SKM-1 treated with dmso at 0.1 percent for 144 hours (cell line): ENCODE data around the gene KHDC4.
"Not testable (repeated sequence)": the region's sequence is repeated elsewhere in the genome, so short reads cannot be mapped to it uniquely, and the experiment has no call there.

Source experiments
- DNase-seq: peaks from one replicate; lab custom pipeline; 2025; ENCODE audit not compliant: unreplicated experiment; lab: John Stamatoyannopoulos, UW

The KHDC4 gene

GRCh38 chr1:155942578-155943141 lies 8.4 kb upstream of the KHDC4 start:
- DNase-seq = no peak

DNA sequence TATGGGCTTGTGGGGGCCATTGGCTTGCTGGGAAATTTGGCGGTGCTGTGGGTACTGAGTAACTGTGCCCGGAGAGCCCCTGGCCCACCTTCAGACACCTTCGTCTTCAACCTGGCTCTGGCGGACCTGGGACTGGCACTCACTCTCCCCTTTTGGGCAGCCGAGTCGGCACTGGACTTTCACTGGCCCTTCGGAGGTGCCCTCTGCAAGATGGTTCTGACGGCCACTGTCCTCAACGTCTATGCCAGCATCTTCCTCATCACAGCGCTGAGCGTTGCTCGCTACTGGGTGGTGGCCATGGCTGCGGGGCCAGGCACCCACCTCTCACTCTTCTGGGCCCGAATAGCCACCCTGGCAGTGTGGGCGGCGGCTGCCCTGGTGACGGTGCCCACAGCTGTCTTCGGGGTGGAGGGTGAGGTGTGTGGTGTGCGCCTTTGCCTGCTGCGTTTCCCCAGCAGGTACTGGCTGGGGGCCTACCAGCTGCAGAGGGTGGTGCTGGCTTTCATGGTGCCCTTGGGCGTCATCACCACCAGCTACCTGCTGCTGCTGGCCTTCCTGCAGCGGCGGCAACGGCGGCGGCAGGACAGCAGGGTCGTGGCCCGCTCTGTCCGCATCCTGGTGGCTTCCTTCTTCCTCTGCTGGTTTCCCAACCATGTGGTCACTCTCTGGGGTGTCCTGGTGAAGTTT lies 7.8 kb upstream of the KHDC4 start:
- no peak for DNase-seq

GRCh38 chr1:155940993-155941844 lies 7.0 kb upstream of the KHDC4 start, which contains the start of gene RXFP4:
RXFP4 (plus strand) TSS chr1:155941638; CDS start chr1:155941710, 72 bp downstream.
- DNase-seq = peak; percentile 55

DNA sequence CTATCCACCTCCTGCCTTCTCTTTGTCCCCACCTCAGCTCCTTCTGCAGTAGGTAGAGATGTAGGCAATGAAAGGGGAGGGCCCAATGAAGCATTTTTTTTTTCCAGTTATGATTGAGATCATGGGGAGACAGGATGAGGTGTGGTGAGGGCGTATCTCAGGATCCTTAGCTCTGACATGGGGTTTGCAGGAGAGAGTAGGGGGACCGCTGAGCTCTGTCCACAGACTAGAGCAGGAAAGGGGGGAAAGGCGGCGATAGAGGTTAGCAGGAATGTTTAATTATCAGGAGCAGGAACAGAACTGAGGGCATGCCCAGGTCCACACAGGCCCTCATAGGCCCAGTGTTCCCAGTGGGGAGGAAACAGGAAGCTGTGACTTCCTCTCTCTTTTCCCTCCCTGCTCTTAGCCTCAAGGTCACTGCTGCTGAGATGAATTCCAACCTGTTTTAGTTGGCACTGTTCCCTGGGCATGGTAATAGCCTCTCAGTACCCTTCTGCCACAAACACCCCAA lies 6.3 kb upstream of the KHDC4 start:
- DNase-seq = peak; percentile 57

DNA sequence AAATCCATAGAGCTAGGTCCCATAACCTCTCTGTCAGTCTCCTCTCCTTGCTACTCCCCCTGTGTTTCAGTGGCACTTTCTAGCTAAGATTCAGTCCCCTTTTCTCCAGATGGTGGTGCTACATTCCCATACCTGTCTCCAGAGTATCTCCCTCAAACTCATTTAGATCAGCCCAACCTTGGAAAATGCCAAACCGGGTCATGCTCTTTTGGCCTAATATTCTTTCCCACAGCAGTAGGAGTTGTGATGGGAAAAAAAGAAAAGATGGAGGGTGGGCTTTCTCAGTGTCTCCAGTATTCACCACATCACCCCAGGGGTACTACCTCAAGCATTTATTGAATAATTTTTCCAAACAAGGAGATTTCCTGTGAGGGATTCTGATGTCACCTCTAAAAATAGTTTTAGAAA lies 4.0 kb upstream of the KHDC4 start:
- DNase-seq = peak; percentile 80

DNA sequence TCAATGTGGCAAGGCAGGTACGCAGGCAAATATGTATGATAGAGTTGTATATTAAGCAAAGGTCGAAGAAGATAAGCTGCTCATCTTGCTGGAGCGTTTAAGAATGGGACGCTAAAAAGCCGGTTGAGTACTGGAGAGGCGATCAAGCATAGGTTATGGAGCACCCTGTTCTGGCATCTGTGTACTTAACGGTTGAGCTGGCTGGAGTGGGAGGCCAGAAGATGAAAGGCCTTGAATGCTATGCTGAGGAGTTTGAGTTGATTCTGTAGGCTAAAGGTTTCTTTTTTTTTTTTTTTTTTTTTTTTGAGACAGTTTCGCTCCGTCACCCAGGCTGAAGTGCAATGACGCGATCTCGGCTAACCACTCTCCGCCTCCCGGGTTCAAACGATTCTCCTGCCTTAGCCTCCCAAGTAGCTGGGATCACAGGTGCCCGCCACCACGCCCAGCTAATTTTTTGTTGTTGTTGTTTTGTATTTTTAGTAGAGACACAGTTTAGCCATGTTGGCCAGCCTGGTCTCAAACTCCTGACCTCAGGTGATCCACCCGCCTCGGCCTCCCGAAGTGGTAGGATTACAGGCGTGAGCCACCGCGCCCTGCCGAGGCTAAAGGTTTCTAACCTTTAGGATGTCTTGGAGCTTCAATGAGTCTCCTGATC lies 850 bp upstream of the KHDC4 start:
- no peak for DNase-seq

DNA sequence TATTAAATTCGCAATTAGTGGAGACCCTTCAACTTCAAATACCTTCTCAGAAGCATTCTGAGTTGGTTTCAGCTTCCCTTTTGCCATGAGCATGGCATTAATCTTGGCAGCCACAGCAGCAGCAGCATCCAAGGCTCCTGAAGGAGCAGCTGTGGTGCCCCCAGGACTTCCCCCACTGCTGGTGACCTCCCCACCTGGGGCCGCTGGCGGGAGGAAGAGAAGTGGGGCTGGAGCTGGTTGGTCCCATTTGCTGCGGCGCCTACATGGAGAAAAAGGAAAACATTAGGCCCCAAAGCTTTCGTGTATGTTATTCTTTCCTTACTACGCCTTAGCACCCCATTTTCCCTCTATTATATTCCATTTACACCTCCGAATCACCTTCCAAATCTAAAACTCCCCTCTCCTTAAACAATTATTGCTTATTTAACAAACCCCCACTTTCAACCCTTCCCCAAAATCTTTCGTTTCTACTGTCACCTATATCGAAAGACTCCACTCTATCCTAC lies 569 bp downstream of the KHDC4 start:
- no peak for DNase-seq

DNA sequence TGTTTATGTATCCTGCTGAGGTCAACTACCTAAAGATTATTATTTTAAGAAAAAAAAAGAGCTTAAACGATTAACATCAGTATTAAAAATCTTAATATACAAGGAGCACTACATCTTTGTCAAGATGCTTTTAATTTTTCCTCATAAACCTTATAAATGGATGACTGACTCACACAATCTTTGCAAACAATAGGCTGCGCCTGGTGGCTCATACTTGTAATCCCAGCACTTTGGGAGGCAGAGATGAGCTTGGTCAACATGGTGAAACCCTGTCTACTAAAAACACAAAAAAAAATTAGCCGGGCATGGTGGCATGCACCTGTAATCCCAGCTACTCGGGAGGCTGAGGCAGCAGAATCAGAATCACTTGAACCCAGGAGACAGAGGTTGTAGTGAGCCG lies 1.7 kb downstream of the KHDC4 start:
- no peak for DNase-seq

GRCh38 chr1:155932081-155932480 lies 2.1 kb downstream of the KHDC4 start:
- no peak for DNase-seq

DNA sequence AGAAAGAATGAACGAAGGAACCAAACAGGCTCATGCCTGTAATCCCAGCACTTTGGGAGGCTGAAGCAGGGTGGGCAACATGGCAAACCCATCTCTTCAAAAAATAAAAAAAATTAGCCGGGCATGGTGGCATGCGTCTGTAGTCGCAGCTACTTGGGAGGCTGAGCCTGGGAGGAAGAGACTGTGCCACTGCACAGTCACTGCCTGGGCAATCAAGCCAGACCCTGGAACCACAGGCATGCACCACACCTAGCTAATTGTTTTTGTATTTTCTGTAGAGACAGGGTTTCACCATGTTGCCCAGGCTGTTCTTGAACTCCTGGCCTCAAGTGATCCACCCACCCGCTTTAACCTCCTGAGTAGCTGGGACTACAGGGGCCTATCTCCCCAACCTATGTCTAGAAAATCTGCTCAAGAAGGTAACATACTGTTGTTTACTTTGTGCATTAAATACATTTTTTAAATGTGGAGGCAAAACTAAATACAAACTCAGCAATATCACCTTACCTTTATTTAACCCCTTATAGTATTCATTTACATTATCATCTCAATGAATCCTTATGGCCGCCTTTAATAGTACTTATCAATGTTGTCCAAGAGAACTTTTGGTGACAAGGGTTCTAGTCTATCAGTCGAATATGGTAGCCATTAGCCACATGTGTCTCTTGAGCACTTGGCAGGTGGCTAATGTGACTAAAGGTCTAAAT lies 2.7 kb downstream of the KHDC4 start:
- no peak for DNase-seq

DNA sequence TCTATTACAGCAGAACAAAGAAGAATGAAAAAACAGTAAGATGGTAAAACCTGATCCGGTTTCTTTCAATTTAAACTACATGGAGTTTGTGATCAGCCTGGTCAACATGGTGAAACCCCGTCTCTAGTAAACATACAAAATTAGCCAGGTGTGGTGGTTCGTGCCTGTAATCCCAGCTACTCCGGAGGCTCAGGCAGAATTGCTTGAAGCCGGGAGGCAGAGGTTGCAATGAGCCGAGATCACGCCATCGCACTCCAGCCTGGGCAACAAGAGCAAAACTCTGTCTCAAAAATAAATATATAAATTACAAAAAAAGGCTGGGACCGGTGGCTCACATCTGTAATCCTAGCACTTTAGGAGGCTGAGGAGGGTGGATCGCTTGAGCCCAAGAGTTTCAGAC lies 3.5 kb downstream of the KHDC4 start:
- not testable (repeated sequence) for DNase-seq

- no peak for DNase-seq
Measured at GRCh38 chr1:155929057-155929456, 5.2 kb downstream of the KHDC4 start.

- DNase-seq = no peak
Measured at GRCh38 chr1:155925506-155925905, 8.7 kb downstream of the KHDC4 start.

DNA sequence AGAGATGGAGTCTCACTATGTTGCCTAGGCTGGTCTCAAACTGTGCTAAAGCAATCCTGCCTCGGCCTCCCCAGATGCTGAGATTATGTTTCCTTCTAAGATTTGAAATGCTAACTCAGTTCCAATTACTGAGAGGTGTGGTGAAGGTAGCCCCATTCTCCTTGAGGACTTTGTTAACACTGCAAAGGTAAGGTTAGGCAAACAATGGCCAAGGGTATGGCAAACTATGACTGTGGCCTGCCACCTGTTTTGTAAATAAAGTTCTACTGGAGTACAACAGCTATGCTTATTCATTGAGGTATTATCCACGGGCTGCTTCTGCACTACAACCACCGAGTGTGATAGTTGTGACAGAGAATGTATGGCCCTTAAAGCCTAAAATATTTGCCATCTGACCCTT lies 13.5 kb downstream of the KHDC4 start:
- DNase-seq = no peak

DNA sequence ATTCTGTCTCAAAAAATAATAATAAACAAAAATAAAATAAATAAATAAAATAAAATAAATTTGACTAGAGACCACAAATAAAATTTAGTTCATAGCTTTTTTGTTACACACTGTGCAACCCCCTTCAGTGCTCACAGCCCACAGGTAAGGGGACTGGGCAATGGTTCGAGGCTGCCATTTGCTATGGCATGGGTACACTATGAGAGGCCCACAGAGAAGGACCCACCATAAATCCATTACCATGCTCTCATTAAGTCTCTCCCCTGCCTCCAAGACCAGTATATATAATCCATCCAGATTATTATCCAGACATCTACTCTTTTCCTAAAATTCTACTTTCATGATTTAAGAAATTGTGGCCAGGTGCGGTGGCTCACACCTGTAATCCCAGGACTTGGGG lies 14.4 kb downstream of the KHDC4 start:
- no peak for DNase-seq

DNA sequence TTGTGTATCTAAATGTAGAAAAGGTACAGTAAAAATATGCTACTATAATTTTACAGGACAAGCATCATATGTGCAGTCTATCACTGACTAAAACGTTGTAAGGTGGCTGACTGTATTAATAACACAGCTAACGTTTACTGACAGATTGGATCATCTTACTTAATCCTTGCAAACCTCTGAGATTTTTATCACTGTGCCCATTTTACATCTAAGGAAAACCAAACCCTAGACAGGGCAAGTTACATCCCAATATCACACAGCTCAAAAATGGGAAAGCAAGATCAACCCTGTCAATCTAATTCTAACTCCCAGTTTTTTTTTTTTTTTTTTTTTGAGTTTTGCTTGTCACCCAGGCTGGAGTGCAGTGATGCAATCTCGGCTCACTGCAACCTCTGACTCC lies 15.6 kb downstream of the KHDC4 start:
- no peak for DNase-seq

- no peak for DNase-seq
Measured at GRCh38 chr1:155913969-155914757, 20.1 kb downstream of the KHDC4 start.

DNA sequence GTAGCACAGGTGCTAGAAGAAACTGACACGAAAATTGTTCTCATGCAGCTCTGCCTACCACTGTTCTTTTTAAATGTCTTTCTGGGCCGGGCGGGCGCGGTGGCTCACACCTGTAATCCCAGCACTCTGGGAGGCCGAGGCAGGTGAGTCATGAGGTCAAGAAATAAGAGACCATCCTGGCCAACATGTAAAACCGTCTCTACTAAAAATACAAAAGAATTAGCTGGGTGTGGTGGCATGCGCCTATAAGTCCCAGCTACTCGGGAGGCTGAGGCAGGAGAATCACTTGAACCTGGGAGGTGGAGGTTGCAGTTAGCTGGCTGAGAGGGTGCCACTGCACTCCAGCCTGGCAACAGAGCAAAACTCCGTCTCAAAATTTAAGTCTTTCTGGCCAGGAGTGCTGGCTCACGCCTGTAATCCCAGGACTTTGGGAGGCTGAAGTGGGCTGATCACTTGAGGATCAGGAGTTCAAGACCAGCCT lies 22.1 kb downstream of the KHDC4 start:
- DNase-seq = no peak
